Calu3 (cell line): ENCODE measurements around the gene ROBO2. TPM values are rescaled to one million over a fixed set of nuclear protein-coding genes. Genes with fewer than 3 reads are reported as not detected.

Experiments
- BruUV-seq: library from RNA; stranded (reverse); fragments of 400-500 nt; replicated peaks from 2 replicates; lab custom pipeline; 2021; lab: Mats Ljungman, UMichigan
- CTCF ChIA-PET: fragments of 300-600 bp; sonication (Branson Sonifier 250); formaldehyde crosslinking; loops from one replicate; lab custom pipeline; 2022; ENCODE audit warnings: antibody characterized with exemption; lab: Charles Lee
- DNase-seq: peaks from one replicate; pipeline ENCODE4 v3.0.0; 2022
- H3K27ac Mint-ChIP-seq: one replicate; pipeline ENCODE4 v1.8.0; 2022; ENCODE audit warnings: mixed read lengths; ENCODE audit not compliant: unreplicated experiment
- H3K27me3 Mint-ChIP-seq: one replicate; pipeline ENCODE4 v1.8.0; 2022; ENCODE audit warnings: mixed read lengths; ENCODE audit not compliant: unreplicated experiment
- H3K36me3 Mint-ChIP-seq: one replicate; pipeline ENCODE4 v1.8.0; 2022; ENCODE audit warnings: mild to moderate bottlenecking, moderate library complexity, mixed read lengths; ENCODE audit not compliant: insufficient read depth, unreplicated experiment
- H3K4me1 Mint-ChIP-seq: one replicate; pipeline ENCODE4 v1.8.0; 2022; ENCODE audit warnings: mild to moderate bottlenecking, low read depth, mixed read lengths; ENCODE audit not compliant: unreplicated experiment
- H3K4me3 Mint-ChIP-seq: one replicate; pipeline ENCODE4 v1.8.0; 2022; ENCODE audit warnings: mild to moderate bottlenecking, low read depth, moderate library complexity, mixed read lengths; ENCODE audit not compliant: unreplicated experiment
- H3K9me3 Mint-ChIP-seq: one replicate; pipeline ENCODE4 v1.8.0; 2022; ENCODE audit warnings: low read depth, mixed read lengths; ENCODE audit not compliant: unreplicated experiment
- CTCF ChIP-seq: fragments of 200-600 bp; IDR thresholded peaks from one replicate; pipeline ENCODE4 v1.8.0; 2022; ENCODE audit warnings: antibody characterized with exemption; ENCODE audit not compliant: unreplicated experiment
- intact Hi-C: fragments of 100-400 bp; cut with micrococcal nuclease; formaldehyde crosslinking; loops from one replicate; pipeline ENCODE4 v1.10.0; 2022; ENCODE audit not compliant: unreplicated experiment
- total RNA-seq: library from RNA; stranded (reverse); gene quantifications from 2 replicates; pipeline ENCODE4 v1.2.3, GENCODE V29; 2022

The ROBO2 gene
- total RNA-seq, 1 experiment from 2014 or later = not detected

DNA sequence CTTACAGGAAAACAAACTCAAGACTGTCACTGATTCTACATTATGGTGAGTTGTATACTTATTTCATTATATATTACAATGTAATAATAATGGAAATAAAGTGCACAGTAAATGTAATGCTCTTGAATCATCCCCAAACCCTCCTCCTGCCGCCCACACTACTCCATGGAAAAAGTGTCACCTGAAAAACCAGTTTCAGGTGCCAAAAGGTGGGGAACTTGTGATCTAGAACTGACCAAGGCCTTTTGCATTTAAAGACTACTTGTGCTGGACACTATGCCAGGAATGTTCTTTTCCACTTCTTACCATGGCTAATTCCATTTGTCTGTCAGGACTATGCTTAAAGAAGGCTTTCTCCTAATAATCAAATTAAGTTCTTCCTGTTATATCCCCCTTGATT lies 32.3 kb downstream of the ROBO2 start:
- no peak for TF ChIP-seq CTCF
- H3K27ac Mint-ChIP-seq = no peak overlapping the region
- intact Hi-C loops = no loop called here
- no peaks in the 10 kb centered on the region for H3K4me1 Mint-ChIP-seq
- H3K9me3 Mint-ChIP-seq = peaks cover 2% of the 10 kb centered on the region
- H3K4me3 Mint-ChIP-seq = no peak overlapping the region
- no TSS peak for BruUV-seq
- H3K27me3 Mint-ChIP-seq = no peaks in the 10 kb centered on the region
- DNase-seq = no peak
- CTCF ChIA-PET = no interaction called here
- H3K36me3 Mint-ChIP-seq = no peaks in the 10 kb centered on the region

GRCh38 chr3:77078279-77078678 lies 38.4 kb downstream of the ROBO2 start:
- Mint-ChIP-seq H3K36me3 (no peaks in the 10 kb centered on the region), H3K4me3 (no peak overlapping the region), H3K27ac (no peak overlapping the region), H3K27me3 (no peaks in the 10 kb centered on the region), H3K9me3 (peaks cover under 1% of the 10 kb centered on the region), H3K4me1 (no peaks in the 10 kb centered on the region)
- CTCF ChIA-PET = no interaction called here
- TF ChIP-seq CTCF = no peak
- no peak for DNase-seq
- intact Hi-C loops = no loop called here
- no TSS peak for BruUV-seq

DNA sequence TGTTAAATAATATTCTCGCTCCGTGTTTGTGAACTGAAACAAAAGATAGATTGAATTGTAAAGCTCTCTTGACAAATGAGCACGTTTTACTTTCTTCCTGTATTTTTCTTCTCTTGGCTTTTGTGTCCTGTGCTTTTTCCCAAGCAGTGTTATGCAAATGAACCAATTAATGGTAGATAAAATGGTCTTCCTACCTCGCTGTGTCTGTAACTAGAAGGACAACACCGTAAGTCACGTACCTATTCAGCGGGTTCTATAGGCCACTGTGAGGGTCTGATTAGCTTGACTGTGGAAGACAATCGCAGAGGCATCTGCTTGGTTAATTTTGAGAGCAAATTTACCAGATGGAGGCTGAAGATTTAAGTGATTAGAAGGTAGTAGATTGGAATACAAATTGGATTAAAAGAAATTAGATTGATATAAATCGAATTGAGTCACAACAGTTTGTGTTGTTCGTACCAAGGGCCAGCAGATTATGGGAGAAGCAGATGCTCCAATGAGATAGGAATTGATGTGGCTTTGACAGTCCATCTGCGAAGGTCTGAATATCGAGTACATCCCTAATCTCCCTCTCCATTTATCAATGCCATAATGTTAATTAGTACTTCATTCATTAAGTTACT lies 40.2 kb downstream of the ROBO2 start:
- intact Hi-C loops = no loop called here
- no TSS peak for BruUV-seq
- Mint-ChIP-seq H3K4me1 (no peaks in the 10 kb centered on the region), H3K27ac (no peak overlapping the region), H3K36me3 (no peaks in the 10 kb centered on the region), H3K4me3 (no peak overlapping the region), H3K27me3 (no peaks in the 10 kb centered on the region), H3K9me3 (peaks cover 3% of the 10 kb centered on the region)
- DNase-seq = no peak
- no peak for TF ChIP-seq CTCF
- CTCF ChIA-PET = no interaction called here

- BruUV-seq = no TSS peak
- TF ChIP-seq CTCF = no peak
- CTCF ChIA-PET = no interaction called here
These were observed 41.4 kb downstream of the ROBO2 start for GRCh38 chr3:77081240-77081661.

More at GRCh38 chr3:77081240-77081661, 41.4 kb downstream of the ROBO2 start:
- Mint-ChIP-seq H3K9me3 (peaks cover 3% of the 10 kb centered on the region), H3K4me3 (no peak overlapping the region), H3K4me1 (no peaks in the 10 kb centered on the region), H3K36me3 (no peaks in the 10 kb centered on the region), H3K27ac (no peak overlapping the region), H3K27me3 (no peaks in the 10 kb centered on the region)
- intact Hi-C loops = no loop called here
- peak; percentile 39 for DNase-seq
